Measurements from ENCODE around the gene FOXC2. TPM values are rescaled to one million over a fixed set of nuclear protein-coding genes. Genes with fewer than 3 reads are reported as not detected.

Gene FOXC2
- total and polyA plus RNA-seq, 2 of the 13 experiments (the other 11 are each of a cell fraction or from before 2014, with no cell fraction given): not detected

DNA sequence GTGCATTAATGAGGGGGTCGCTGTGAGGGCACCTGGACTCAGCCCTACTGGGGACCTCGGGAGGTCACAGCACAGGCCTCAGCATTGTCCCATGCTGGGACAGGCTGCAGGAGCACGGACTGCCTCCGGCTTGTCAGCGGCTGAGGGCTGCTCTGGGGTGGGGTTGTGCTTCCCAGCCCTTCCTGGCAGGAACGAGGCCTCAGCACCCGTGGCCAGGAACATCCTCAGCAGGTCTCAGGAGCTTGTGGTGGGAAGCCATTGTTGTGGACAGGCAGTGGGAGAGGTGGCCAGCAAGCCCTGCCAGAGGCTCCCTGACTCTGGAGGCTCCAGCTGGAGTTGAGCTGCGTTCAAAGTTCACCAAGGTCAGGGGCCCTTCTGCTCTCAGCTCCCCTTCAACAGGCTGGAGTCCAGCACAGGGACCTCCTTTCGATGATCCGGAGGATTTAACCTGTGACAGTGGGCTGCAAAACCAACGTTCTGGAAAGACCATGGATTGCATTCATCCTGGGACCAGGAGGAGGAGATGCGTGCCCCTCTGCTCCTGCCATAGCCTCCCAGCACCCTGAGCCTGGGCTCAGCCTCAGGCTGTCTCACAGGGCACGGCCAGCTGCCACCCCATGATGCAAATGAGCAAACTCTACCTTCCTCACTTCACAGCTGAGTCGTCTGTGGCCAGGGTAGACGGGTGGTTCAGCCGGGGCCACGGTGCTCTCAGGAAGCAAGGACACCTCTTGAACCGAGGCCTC lies 44.3 kb downstream of the FOXC2 start (continued):
- no peak for TF ChIP-seq ZNF331 (CRISPR knock-in tag; IDR thresholded peaks at IDR 0.05)
- TF ChIP-seq ZFYVE20 (CRISPR knock-in tag; IDR thresholded peaks at IDR 0.05; ENCODE audit: borderline replicate concordance, low read depth): no peak
- TF ChIP-seq PAXIP1 (CRISPR knock-in tag; conservative IDR thresholded peaks at IDR 0.05): peak; percentile 27; the same call in 1 of the 2 replicates
- no peak for TF ChIP-seq ZNF354B (CRISPR knock-in tag; IDR thresholded peaks at IDR 0.05)
- TF ChIP-seq TFAP4 (IDR thresholded peaks at IDR 0.05; ENCODE audit: borderline replicate concordance, low read depth): peak; percentile 68; the same call in 1 of the 2 replicates
- TF ChIP-seq SMARCC2 (IDR thresholded peaks at IDR 0.05): no peak
- TF ChIP-seq NR2C2 (CRISPR knock-in tag; IDR thresholded peaks at IDR 0.05; ENCODE audit: borderline replicate concordance): 0 out of 2 replicates have a peak, but pooled peaks have one; percentile 15
- TF ChIP-seq NR2F6 (IDR thresholded peaks at IDR 0.05): peak; percentile 60
- TF ChIP-seq NR2F6 (CRISPR knock-in tag; IDR thresholded peaks at IDR 0.05): peak; percentile 55; the same call in 1 of the 2 replicates
- TF ChIP-seq NFKB2 (CRISPR knock-in tag; IDR thresholded peaks at IDR 0.05; ENCODE audit: borderline replicate concordance): peak; percentile 48; the same call in 1 of the 2 replicates
- 0 out of 2 replicates have a peak, but pooled peaks have one; percentile 27 for TF ChIP-seq ZNF709 (CRISPR knock-in tag; IDR thresholded peaks at IDR 0.05)
- TF ChIP-seq NR2F1 (CRISPR knock-in tag; IDR thresholded peaks at IDR 0.05): peak; percentile 65 to 69; a peak in 3 of 4 replicates
- TF ChIP-seq ZNF687 (CRISPR knock-in tag; IDR thresholded peaks at IDR 0.05): peak; percentile 17; the same call in 1 of the 2 replicates
- TF ChIP-seq WIZ (CRISPR knock-in tag; IDR thresholded peaks at IDR 0.05): no peak
